Right lobe of liver (tissue), 6 donors: ENCODE data around the gene PRKAR1A. TPM values are rescaled to one million over a fixed set of nuclear protein-coding genes. Genes with fewer than 3 reads are reported as not detected.

ENCODE experiments used
- ATAC-seq, 4 donors: fragments of 200-7000 bp; cut with Tn5 transposase; one replicate each; pipeline ENCODE4 v1.9.1; 2020; ENCODE audit warnings: mild to moderate bottlenecking in 4 of 4, moderate library complexity in 4 of 4
- DNase-seq, 3 donors: peaks; one replicate each; pipeline ENCODE4 v3.0.0-alpha.2; 2020
- H3K27ac ChIP-seq, 3 donors: fragments of 200-600 bp; one replicate each; pipeline ENCODE4 v1.8.0; 2022
- H3K27me3 ChIP-seq, 2 donors: fragments of 200-600 bp; one replicate each; pipeline ENCODE4 v1.8.0; 2022
- H3K36me3 ChIP-seq, 4 donors: fragments of 200-600 bp; sonication (generic) in 1 of 4; one replicate each; pipeline versions ENCODE4 v1.5.1 to v1.8.0; 2017 to 2022; ENCODE audit warnings: control low read depth in 1 of 4
- H3K4me1 ChIP-seq, 4 donors: fragments of 200-600 bp; sonication (generic) in 1 of 4; one replicate each; pipeline versions ENCODE4 v1.5.1 to v1.8.0; 2017 to 2022; ENCODE audit warnings: control low read depth in 1 of 4
- H3K4me3 ChIP-seq, 3 donors: fragments of 200-600 bp; one replicate each; pipeline ENCODE4 v1.8.0; 2022
- H3K9me3 ChIP-seq, 4 donors: fragments of 200-600 bp; sonication (generic) in 1 of 4; one replicate each; pipeline versions ENCODE4 v1.5.1 to v1.8.0; 2017 to 2022; ENCODE audit warnings: control low read depth in 1 of 4
- POLR2A ChIP-seq: fragments of 450-650 bp; IDR thresholded peaks from one replicate; pipeline ENCODE4 v1.6.1; 2017; ENCODE audit warnings: antibody characterized with exemption, mild to moderate bottlenecking
- WGBS: methylation state at CpG from one replicate; pipeline ENCODE4 v1.1.6; 2018; ENCODE audit warnings: low coverage, low lambda C conversion rate; ENCODE audit not compliant: insufficient coverage; ENCODE audit errors: missing lambda C conversion rate; 5-methylcytosine and 5-hydroxymethylcytosine counted together
- intact Hi-C, 2 donors: fragments of 100-400 bp; cut with DNase I; formaldehyde crosslinking; loops; one replicate each; pipeline versions ENCODE4 v1.11.2 to v1.14.1; 2022
- total RNA-seq, 6 experiments: library from RNA; depleted of rRNA in 2 of 6; stranded (reverse); fragments of >200 nt in 2 of 6; fragmentation: NEBNext Ultra II Directional in 3 of 6; extraction: Animal tissue kit (Norgen Biotek cat#: 25700) in 3 of 6; gene quantifications; one replicate each; pipeline versions ENCODE4 v1.1.0 to v1.2.4, GENCODE V29; 2016 to 2023
- TF ChIP-seq, protein P1 (sequence below), 4 donors: fragments of 200-600 bp in 3 of 4; fragments of 450-650 bp in 1 of 4; IDR thresholded peaks; one replicate each; pipeline versions ENCODE4 v1.5.1 to v1.8.0; 2016 to 2022; ENCODE audit warnings: antibody characterized with exemption in 4 of 4, mild to moderate bottlenecking in 2 of 4
- donor health status: DM: no; HTN: yes; CAD: no.
- donor health status: DM: no; HTN: no; CAD: no.
- donor health status: DM: no; HTN: no; CAD: no.
- donor health status: DM: no; HTN: yes; CAD: no.
- donor health status: DM: no; HTN: yes; CAD: no.

PRKAR1A gene
- total RNA-seq, 6 experiments from 2014 or later = 109 to 172 (median 136) TPM

DNA sequence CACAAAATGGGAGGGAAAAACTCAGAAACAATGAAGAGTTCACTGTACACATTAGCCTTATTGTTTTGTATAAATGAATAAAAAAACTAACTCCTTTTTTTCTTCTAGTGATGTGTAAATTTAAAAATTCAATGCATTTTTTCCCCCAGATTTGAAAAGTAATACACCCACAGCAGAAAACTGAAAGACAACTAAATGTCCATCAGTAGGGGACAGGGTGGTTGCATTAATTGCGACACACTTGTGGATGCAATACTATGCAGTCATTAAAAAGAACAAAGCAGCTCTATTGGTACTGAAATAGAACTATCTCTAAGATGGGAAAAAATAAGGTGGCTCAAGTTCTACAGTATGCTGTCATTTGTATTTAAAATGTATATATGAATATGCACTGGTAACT, 41.3 kb upstream of the PRKAR1A start:
- DNase-seq = no peak
- no peak overlapping the region for H3K27ac ChIP-seq
- no peak for TF ChIP-seq POLR2A
- TF ChIP-seq, protein P1, sequence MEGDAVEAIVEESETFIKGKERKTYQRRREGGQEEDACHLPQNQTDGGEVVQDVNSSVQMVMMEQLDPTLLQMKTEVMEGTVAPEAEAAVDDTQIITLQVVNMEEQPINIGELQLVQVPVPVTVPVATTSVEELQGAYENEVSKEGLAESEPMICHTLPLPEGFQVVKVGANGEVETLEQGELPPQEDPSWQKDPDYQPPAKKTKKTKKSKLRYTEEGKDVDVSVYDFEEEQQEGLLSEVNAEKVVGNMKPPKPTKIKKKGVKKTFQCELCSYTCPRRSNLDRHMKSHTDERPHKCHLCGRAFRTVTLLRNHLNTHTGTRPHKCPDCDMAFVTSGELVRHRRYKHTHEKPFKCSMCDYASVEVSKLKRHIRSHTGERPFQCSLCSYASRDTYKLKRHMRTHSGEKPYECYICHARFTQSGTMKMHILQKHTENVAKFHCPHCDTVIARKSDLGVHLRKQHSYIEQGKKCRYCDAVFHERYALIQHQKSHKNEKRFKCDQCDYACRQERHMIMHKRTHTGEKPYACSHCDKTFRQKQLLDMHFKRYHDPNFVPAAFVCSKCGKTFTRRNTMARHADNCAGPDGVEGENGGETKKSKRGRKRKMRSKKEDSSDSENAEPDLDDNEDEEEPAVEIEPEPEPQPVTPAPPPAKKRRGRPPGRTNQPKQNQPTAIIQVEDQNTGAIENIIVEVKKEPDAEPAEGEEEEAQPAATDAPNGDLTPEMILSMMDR (IDR thresholded peaks at IDR 0.05) = no peak
- intact Hi-C loops = no loop called here
- no peaks in the 10 kb centered on the region for H3K36me3 ChIP-seq
- H3K27me3 ChIP-seq = no peaks in the 10 kb centered on the region
- no peak for ATAC-seq
- H3K9me3 ChIP-seq = no peaks in the 10 kb centered on the region
- WGBS = 95% methylated on average over 1 of the region's 1 CpG
- H3K4me1 ChIP-seq = peaks cover 0 to 10% (median 0%) of the 10 kb centered on the region in 4 donors
- no peak overlapping the region for H3K4me3 ChIP-seq

DNA sequence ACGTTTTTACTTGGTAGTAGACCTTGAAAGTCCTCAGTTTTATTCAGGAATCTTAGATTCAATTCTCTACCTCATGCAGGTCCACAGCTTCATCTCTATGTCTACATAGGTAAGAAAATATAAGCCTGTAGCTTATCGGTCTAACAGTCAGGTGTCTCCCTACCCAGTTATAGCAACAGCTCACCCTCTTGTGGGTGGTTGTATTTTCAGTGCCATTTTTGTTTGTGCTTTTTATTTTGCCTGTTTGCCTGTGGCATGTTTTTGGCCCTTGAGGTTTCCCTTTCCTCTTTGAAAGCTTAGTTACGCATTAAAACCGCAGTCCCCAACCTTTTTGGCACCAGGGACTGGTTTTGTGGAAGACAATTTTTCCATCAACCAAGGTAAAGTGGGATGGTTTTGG, 31.3 kb upstream of the PRKAR1A start:
- peaks cover 0 to 37% (median 6%) of the 10 kb centered on the region in 4 donors for H3K4me1 ChIP-seq
- TF ChIP-seq, protein P1 (IDR thresholded peaks at IDR 0.05) = no peak
- no peak for TF ChIP-seq POLR2A
- H3K4me3 ChIP-seq = no peak overlapping the region
- intact Hi-C loops = no loop called here
- H3K27ac ChIP-seq = no peak overlapping the region
- H3K27me3 ChIP-seq = no peaks in the 10 kb centered on the region
- no peak for DNase-seq
- no peaks in the 10 kb centered on the region for H3K9me3 ChIP-seq
- 78% methylated on average over 3 of the region's 4 CpGs for WGBS
- H3K36me3 ChIP-seq = no peaks in the 10 kb centered on the region
- ATAC-seq = no peak

DNA sequence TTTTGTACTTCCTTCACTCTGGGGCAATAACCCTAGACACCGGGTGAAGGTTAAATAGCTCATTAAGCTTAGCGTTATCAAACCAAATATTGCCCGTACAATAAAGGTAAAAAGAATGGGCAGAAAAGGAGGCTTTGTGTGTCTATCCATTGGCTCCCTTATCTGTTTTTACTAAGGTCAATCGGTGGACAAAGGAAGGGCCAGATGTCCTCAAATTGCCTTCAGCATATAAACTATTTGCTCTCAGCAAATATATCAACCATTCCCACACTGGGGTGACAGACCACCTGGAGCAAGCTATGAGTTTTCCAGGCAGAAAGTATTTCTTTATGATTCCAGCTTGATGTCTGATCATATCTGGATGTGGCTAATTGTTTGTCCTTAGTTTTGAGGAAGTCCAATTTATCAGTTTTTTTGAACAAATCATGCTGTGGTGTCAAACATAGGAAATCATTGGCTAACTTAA, 29.6 kb upstream of the PRKAR1A start:
- Histone ChIP-seq H3K27ac (no peak overlapping the region), H3K9me3 (no peaks in the 10 kb centered on the region), H3K36me3 (no peaks in the 10 kb centered on the region), H3K4me1 (peaks cover 0 to 39% (median 7%) of the 10 kb centered on the region in 4 donors), H3K4me3 (no peak overlapping the region), H3K27me3 (no peaks in the 10 kb centered on the region)
- 10% methylated on average over 4 of the region's 4 CpGs for WGBS
- intact Hi-C loops = no loop called here
- peak in 2 of 4 donors; percentile 24 to 32 for ATAC-seq
- TF ChIP-seq, protein P1 (IDR thresholded peaks at IDR 0.05) = no peak
- no peak for TF ChIP-seq POLR2A
- DNase-seq = no peak

DNA sequence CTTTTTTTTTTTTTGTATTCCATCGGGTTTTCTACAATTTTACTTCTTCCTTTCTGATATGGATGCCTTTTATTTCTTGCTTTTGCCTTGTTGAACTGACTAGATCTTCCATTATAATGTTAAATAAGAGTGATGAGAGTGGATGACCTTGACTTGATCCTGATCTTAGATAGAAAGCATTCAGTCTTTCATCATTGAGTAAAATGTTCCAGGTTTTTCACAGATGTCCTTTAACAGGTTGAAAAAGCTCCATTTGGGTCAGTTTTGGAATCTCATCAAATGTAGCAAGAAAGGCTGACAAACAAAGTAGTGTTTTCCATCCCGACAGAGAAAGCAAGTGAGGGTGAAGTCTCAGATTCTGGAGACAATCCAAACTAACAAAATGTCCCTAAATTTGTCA, 27.8 kb upstream of the PRKAR1A start:
- ATAC-seq (peak; percentile 45 to 66 (median 58)), DNase-seq (no peak)
- H3K36me3 ChIP-seq = no peaks in the 10 kb centered on the region
- no peak for TF ChIP-seq POLR2A
- intact Hi-C loops = no loop called here
- H3K27me3 ChIP-seq = no peaks in the 10 kb centered on the region
- H3K27ac ChIP-seq = peak overlapping the region in 2 of 3 donors; percentile 64 to 92
- 26% methylated on average over 2 of the region's 2 CpGs for WGBS
- H3K9me3 ChIP-seq = no peaks in the 10 kb centered on the region
- no peak overlapping the region for H3K4me3 ChIP-seq
- peaks cover 0 to 39% (median 7%) of the 10 kb centered on the region in 4 donors for H3K4me1 ChIP-seq

DNA sequence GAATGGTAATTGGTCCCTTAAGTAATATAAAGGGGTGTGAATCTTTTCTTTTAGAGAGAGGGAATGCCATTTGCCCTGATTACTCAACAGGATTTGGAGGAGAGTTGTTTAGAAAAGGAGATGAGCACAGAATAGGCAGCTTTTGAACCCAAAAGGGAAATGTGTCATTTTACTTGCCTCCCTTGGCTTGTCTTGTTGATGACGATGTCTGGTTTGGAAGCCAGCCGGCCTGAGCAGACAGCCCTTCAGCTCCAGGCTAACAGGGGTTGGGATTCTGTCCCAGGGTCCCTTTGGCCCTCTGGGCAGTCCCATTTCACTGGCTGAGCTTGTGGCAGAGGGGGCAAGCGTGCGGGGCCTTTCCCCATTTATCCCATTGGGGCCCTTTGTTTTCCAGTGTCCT, 22.3 kb upstream of the PRKAR1A start:
- Histone ChIP-seq H3K4me1 (peaks cover 0 to 19% (median 4%) of the 10 kb centered on the region in 4 donors), H3K4me3 (no peak overlapping the region), H3K27me3 (no peaks in the 10 kb centered on the region), H3K27ac (no peak overlapping the region), H3K36me3 (no peaks in the 10 kb centered on the region), H3K9me3 (no peaks in the 10 kb centered on the region)
- ATAC-seq (no peak), DNase-seq (no peak)
- no peak for TF ChIP-seq POLR2A
- TF ChIP-seq, protein P1 (IDR thresholded peaks at IDR 0.05) = no peak
- WGBS = 61% methylated on average over 3 of the region's 4 CpGs
- intact Hi-C loops = no loop called here
